Lower leg skin (tissue), 3 donors: ENCODE results near the gene FAM210B.

Experiments
- CTCF ChIP-seq, 3 donors: fragments of 450-650 bp; IDR thresholded peaks; one replicate each; pipeline ENCODE4 v1.5.1; 2016; ENCODE audit warnings: antibody characterized with exemption in 3 of 3, mild to moderate bottlenecking in 3 of 3, moderate library complexity in 2 of 3
- POLR2A ChIP-seq, 2 donors: fragments of 450-650 bp; IDR thresholded peaks; one replicate each; pipeline ENCODE4 v1.6.1; 2016 to 2017; ENCODE audit warnings: antibody characterized with exemption in 2 of 2, mild to moderate bottlenecking in 1 of 2, moderate library complexity in 1 of 2

GRCh38 chr20:56324806-56325205 is 34.0 kb upstream of the FAM210B start:
- TF ChIP-seq CTCF (IDR thresholded peaks at IDR 0.05) (no peak), POLR2A (IDR thresholded peaks at IDR 0.05) (no peak)
